Type B pancreatic cell (in vitro differentiated cells): ENCODE measurements around the gene PTPRK. TPM values are rescaled to one million over a fixed set of nuclear protein-coding genes. Genes with fewer than 3 reads are reported as not detected.

Source experiments
- DNase-seq: peaks from one replicate; pipeline ENCODE4 v3.0.0; 2021; ENCODE audit warnings: mixed read lengths; ENCODE audit not compliant: unreplicated experiment; ENCODE audit errors: extremely low spot score
- H3K27ac Mint-ChIP-seq: 2 replicates; pipeline ENCODE4 v1.8.0; 2021; ENCODE audit warnings: mild to moderate bottlenecking, mixed read lengths
- H3K27me3 Mint-ChIP-seq: 2 replicates; pipeline ENCODE4 v1.8.0; 2021; ENCODE audit warnings: mixed read lengths
- H3K36me3 Mint-ChIP-seq: 2 replicates; pipeline ENCODE4 v1.8.0; 2021; ENCODE audit warnings: mixed read lengths
- H3K4me1 Mint-ChIP-seq: one replicate; pipeline ENCODE4 v1.8.0; 2021; ENCODE audit warnings: mixed read lengths; ENCODE audit not compliant: unreplicated experiment
- H3K4me3 Mint-ChIP-seq: 2 replicates; pipeline ENCODE4 v1.8.0; 2021; ENCODE audit warnings: mild to moderate bottlenecking, mixed read lengths
- H3K9me3 Mint-ChIP-seq: 2 replicates; pipeline ENCODE4 v1.8.0; 2021; ENCODE audit warnings: mixed read lengths
- total RNA-seq: library from RNA; stranded (reverse); gene quantifications from 2 replicates; pipeline ENCODE4 v1.2.1, GENCODE V29; 2021; ENCODE audit warnings: low replicate concordance
- TF ChIP-seq, protein P1 (sequence below): fragments of 200-600 bp; sonication (generic); conservative IDR thresholded peaks from 2 replicates; pipeline ENCODE4 v1.5.0; 2021; ENCODE audit warnings: antibody characterized with exemption, mild to moderate bottlenecking

PTPRK gene
- total RNA-seq, 1 donor from 2014 or later, result 63.4 TPM

DNA sequence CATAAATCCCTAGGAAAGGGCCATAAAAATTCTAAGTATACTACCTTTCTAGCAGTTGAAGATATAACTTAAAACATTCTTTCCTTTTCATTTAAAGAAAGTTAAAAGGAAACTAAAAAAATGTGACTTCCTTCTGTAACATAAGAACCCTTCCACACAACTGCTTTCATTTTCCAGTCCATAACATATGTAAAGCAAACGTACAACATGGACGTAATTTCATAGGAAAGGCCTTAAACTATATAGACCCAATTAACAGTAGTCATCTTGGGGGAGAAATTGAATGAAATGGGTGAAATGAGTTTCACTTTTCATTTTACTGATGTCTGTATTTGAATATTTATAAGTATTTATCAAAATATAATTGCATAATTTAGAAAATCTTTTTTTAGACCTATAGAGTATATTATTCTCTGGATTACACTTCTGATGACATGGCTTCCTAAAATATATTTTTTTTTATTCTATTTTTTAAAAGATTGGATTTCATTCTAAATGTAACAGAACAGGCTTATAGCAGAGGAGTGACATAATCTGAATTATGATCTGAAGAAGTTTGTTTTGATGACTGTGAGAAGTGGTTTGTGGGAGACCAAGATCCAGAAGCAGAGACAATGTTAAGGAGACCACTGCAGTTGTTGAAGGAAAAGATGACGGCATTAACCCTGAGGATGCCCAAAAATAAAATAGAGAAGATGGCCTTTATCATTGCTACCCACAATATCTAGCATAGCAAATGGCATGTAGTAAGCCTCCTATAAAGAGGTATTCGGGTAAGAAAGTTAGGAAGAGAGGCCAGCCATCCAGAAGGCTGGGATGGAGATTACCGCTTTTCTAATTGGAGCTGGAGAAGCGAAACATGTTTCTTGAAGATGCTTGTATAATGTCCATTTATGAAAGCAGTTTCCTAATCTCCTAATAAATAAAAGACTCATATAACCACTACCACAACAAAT, 260.4 kb downstream of the PTPRK start:
- TF ChIP-seq, protein P1, sequence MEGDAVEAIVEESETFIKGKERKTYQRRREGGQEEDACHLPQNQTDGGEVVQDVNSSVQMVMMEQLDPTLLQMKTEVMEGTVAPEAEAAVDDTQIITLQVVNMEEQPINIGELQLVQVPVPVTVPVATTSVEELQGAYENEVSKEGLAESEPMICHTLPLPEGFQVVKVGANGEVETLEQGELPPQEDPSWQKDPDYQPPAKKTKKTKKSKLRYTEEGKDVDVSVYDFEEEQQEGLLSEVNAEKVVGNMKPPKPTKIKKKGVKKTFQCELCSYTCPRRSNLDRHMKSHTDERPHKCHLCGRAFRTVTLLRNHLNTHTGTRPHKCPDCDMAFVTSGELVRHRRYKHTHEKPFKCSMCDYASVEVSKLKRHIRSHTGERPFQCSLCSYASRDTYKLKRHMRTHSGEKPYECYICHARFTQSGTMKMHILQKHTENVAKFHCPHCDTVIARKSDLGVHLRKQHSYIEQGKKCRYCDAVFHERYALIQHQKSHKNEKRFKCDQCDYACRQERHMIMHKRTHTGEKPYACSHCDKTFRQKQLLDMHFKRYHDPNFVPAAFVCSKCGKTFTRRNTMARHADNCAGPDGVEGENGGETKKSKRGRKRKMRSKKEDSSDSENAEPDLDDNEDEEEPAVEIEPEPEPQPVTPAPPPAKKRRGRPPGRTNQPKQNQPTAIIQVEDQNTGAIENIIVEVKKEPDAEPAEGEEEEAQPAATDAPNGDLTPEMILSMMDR, result no peak
- DNase-seq, result no peak
- Mint-ChIP-seq H3K36me3 (peaks cover 16% of the 10 kb centered on the region), H3K27me3 (no peaks in the 10 kb centered on the region), H3K9me3 (peaks cover 5% of the 10 kb centered on the region), H3K4me3 (no peak overlapping the region), H3K27ac (no peak overlapping the region), H3K4me1 (no peaks in the 10 kb centered on the region)

DNA sequence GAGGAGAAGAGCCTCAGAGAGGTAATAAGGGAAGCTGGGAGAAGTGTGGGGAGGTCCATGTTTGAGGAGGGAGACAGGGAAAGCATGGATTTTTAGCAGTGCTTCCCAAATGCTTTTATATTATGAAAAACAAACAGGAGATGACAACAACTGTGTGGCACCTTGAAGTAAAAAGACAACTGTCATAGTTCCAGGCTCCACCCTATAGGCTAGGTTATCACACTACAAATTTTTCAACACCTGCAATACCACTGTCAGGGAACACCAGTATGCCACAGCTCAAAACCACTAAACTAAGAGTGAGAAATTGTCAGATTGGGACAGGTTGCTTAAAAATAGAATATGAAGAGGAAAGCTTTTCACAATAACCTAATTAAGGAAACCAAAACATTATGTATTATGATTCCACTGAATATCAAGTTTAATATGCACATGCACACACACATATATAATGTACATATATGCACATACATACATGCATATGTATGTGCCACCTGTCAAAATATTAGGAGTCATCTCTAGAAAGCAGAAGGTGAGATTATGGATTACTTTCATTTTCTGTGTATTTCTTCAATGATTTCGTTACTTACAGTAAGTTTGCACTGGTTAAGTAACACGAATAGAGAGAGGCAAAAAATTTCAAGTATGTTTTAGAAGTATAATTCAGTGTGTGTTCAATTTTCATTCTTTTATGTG, 261.2 kb downstream of the PTPRK start:
- Mint-ChIP-seq H3K4me3 (no peak overlapping the region), H3K27ac (no peak overlapping the region), H3K4me1 (no peaks in the 10 kb centered on the region), H3K36me3 (peaks cover 12% of the 10 kb centered on the region), H3K9me3 (no peaks in the 10 kb centered on the region), H3K27me3 (no peaks in the 10 kb centered on the region)
- no peak for DNase-seq
- TF ChIP-seq, protein P1, result no peak

DNA sequence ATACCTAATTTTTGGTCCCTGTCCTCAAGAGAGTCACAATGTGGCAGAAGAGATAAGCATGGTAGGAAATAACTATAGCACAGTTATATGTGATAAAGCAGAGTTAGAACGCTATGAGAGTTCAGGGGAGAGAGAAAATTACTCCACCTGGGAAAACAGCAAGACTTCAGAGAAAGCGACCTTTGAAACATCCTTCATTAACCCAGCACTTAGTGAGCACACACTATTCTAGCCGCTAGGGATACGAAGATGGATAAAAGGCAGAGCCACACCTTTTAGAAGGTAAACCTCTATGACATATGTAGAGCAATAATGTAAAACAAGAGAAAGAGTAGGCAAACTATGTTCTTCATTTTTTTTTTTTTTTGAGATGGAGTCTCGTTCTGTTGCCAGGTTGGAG, 264.3 kb downstream of the PTPRK start:
- no peaks in the 10 kb centered on the region for H3K27me3 Mint-ChIP-seq
- DNase-seq, result no peak
- peaks cover 7% of the 10 kb centered on the region for H3K4me1 Mint-ChIP-seq

DNA sequence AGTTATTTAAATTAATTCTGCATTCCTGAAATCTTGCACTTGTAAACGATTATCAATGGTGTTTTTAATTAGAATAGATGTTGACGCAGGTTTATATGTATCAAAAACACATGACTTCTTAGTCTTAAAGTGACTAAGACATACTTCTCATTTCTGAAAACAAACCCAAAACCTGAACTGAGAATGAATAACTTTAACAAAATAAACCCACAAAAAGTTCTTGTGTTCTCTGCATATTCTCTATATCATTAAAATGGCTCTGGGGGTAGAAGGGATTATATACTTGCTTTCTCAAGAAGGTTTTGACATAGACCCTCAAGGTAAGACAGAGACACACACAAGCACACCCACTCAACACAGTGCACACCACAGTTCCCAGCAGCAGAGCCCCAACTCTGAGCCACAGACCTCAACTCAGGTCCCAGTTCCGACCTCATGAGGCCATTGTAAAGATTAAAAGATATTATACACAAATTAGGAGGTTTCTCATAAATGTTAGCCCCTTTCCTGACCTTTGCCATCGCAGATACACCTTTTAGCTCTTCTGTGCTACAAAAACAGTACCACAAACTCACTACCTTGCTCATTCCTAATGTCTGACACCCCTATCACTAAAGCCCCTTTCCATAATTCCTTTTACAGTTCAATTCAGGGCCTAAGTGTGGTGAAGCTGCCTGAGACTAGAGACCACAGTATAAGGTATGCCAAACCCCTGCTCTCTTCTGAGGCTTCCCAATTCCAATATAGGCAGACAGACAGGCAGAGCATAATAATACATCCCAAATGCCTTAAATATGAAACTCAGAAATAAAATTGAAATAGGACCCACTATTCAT, 267.8 kb downstream of the PTPRK start:
- TF ChIP-seq, protein P1, result no peak
- Mint-ChIP-seq H3K9me3 (peaks cover 5% of the 10 kb centered on the region), H3K27me3 (no peaks in the 10 kb centered on the region), H3K4me3 (no peak overlapping the region), H3K27ac (no peak overlapping the region), H3K4me1 (peaks cover 7% of the 10 kb centered on the region), H3K36me3 (peaks cover 14% of the 10 kb centered on the region)
- no peak for DNase-seq

More for the DNA sequence above, 264.3 kb downstream of the PTPRK start:
- no peak overlapping the region for H3K4me3 Mint-ChIP-seq
- peaks cover 4% of the 10 kb centered on the region for H3K36me3 Mint-ChIP-seq
- H3K9me3 Mint-ChIP-seq, result no peaks in the 10 kb centered on the region
- TF ChIP-seq, protein P1, result no peak
- H3K27ac Mint-ChIP-seq, result no peak overlapping the region
